ENCODE results near the gene TFAP2C.
"Not testable (repeated sequence)": the region's sequence is repeated elsewhere in the genome, so short reads cannot be mapped to it uniquely, and the experiment has no call there.

TFAP2C gene

GRCh38 chr20:56616716-56617115, 12.4 kb upstream of the TFAP2C start:
- no peak for DNase-seq (ENCODE audit: low read depth in 3 of 3)

- no peak for DNase-seq (ENCODE audit: low read depth in 3 of 3)
Measured at GRCh38 chr20:56617489-56617888, 11.6 kb upstream of the TFAP2C start.

GRCh38 chr20:56621730-56622129, 7.4 kb upstream of the TFAP2C start:
- no peak for DNase-seq (ENCODE audit: low read depth in 3 of 3)

GRCh38 chr20:56623930-56624329, 5.2 kb upstream of the TFAP2C start:
- DNase-seq (ENCODE audit: low read depth in 3 of 3) = not testable (repeated sequence)

- no peak for DNase-seq (ENCODE audit: low read depth in 3 of 3)
Measured at GRCh38 chr20:56624786-56625681, 4.1 kb upstream of the TFAP2C start.

- DNase-seq (ENCODE audit: low read depth in 3 of 3) = no peak
Measured at GRCh38 chr20:56625837-56626236, 3.3 kb upstream of the TFAP2C start.

GRCh38 chr20:56626367-56627121, 2.6 kb upstream of the TFAP2C start:
- no peak for DNase-seq (ENCODE audit: low read depth in 3 of 3)

GRCh38 chr20:56627122-56628014, 1.7 kb upstream of the TFAP2C start:
- no peak for DNase-seq (ENCODE audit: low read depth in 3 of 3)

GRCh38 chr20:56628015-56628872, 862 bp upstream of the TFAP2C start:
- no peak for DNase-seq (ENCODE audit: low read depth in 3 of 3)

- DNase-seq (ENCODE audit: low read depth in 3 of 3) = no peak
Measured at GRCh38 chr20:56629464-56630085, 469 bp downstream of the TFAP2C start.

- DNase-seq (ENCODE audit: low read depth in 3 of 3) = no peak
Measured at GRCh38 chr20:56630086-56630493, 984 bp downstream of the TFAP2C start.

- DNase-seq (ENCODE audit: low read depth in 3 of 3) = no peak
Measured at GRCh38 chr20:56630506-56631317, 1.6 kb downstream of the TFAP2C start.

- no peak for DNase-seq (ENCODE audit: low read depth in 3 of 3)
Measured at GRCh38 chr20:56631318-56631989, 2.3 kb downstream of the TFAP2C start.

GRCh38 chr20:56631990-56632327, 2.9 kb downstream of the TFAP2C start:
- no peak for DNase-seq (ENCODE audit: low read depth in 3 of 3)

GRCh38 chr20:56634307-56634706, 5.2 kb downstream of the TFAP2C start:
- DNase-seq (ENCODE audit: low read depth in 3 of 3) = no peak

- DNase-seq (ENCODE audit: low read depth in 3 of 3) = no peak
Measured at GRCh38 chr20:56634735-56635385, 5.8 kb downstream of the TFAP2C start.

- no peak for DNase-seq (ENCODE audit: low read depth in 3 of 3)
Measured at GRCh38 chr20:56636716-56637115, 7.6 kb downstream of the TFAP2C start.

GRCh38 chr20:56637576-56637975, 8.5 kb downstream of the TFAP2C start:
- DNase-seq (ENCODE audit: low read depth in 3 of 3) = no peak

GRCh38 chr20:56646599-56646998, 17.5 kb downstream of the TFAP2C start:
- DNase-seq (ENCODE audit: low read depth in 3 of 3) = no peak
